ENCODE data around the gene DSTN.

DNA sequence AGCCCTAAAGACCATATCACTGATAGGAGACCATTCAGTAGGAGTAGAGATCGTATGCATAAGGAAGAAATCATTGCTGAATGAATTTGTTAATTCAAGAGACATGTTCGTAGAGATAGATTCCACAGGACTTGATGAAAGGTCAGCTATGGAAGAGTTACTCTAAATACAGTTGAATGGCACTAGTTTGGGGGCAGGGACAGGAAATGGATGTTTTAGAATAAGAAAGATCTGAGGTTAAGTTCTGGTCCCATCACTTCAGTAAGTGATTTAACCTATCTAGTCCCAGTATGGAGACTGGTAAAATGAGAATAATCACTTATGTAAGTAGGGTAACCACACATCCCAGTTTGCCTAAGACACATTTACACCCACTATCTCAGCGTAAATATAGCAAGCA, 35.8 kb upstream of the DSTN start:
- TF ChIP-seq RFX5 (IDR thresholded peaks at IDR 0.05; ENCODE audit: low read depth, low read length), result no peak
- TF ChIP-seq, protein P1, sequence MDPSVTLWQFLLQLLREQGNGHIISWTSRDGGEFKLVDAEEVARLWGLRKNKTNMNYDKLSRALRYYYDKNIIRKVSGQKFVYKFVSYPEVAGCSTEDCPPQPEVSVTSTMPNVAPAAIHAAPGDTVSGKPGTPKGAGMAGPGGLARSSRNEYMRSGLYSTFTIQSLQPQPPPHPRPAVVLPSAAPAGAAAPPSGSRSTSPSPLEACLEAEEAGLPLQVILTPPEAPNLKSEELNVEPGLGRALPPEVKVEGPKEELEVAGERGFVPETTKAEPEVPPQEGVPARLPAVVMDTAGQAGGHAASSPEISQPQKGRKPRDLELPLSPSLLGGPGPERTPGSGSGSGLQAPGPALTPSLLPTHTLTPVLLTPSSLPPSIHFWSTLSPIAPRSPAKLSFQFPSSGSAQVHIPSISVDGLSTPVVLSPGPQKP (IDR thresholded peaks at IDR 0.05; ENCODE audit: borderline replicate concordance, low read depth, low read length), result no peak
- TF ChIP-seq, protein P2, sequence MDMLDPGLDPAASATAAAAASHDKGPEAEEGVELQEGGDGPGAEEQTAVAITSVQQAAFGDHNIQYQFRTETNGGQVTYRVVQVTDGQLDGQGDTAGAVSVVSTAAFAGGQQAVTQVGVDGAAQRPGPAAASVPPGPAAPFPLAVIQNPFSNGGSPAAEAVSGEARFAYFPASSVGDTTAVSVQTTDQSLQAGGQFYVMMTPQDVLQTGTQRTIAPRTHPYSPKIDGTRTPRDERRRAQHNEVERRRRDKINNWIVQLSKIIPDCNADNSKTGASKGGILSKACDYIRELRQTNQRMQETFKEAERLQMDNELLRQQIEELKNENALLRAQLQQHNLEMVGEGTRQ (IDR thresholded peaks at IDR 0.05; ENCODE audit: low read depth, low read length), result no peak
- TF ChIP-seq, protein P3, sequence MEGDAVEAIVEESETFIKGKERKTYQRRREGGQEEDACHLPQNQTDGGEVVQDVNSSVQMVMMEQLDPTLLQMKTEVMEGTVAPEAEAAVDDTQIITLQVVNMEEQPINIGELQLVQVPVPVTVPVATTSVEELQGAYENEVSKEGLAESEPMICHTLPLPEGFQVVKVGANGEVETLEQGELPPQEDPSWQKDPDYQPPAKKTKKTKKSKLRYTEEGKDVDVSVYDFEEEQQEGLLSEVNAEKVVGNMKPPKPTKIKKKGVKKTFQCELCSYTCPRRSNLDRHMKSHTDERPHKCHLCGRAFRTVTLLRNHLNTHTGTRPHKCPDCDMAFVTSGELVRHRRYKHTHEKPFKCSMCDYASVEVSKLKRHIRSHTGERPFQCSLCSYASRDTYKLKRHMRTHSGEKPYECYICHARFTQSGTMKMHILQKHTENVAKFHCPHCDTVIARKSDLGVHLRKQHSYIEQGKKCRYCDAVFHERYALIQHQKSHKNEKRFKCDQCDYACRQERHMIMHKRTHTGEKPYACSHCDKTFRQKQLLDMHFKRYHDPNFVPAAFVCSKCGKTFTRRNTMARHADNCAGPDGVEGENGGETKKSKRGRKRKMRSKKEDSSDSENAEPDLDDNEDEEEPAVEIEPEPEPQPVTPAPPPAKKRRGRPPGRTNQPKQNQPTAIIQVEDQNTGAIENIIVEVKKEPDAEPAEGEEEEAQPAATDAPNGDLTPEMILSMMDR (conservative IDR thresholded peaks at IDR 0.05; ENCODE audit: low read depth, low read length), result no peak
- TF ChIP-seq POLR2A (IDR thresholded peaks at IDR 0.05; ENCODE audit: low read depth, low read length), result no peak
- no peak for TF ChIP-seq RCOR1 (IDR thresholded peaks at IDR 0.05; ENCODE audit: insufficient replicate concordance, low read length)
- TF ChIP-seq MAFK (IDR thresholded peaks at IDR 0.05; ENCODE audit: low read depth, low read length), result no peak
- TF ChIP-seq RAD21 (IDR thresholded peaks at IDR 0.05; ENCODE audit: low read length), result no peak
- no peak for TF ChIP-seq FOS (IDR thresholded peaks at IDR 0.05; ENCODE audit: low read depth, low read length)
- no peak for TF ChIP-seq MAZ (IDR thresholded peaks at IDR 0.05; ENCODE audit: borderline replicate concordance, low read depth, low read length)
- no peak for TF ChIP-seq BHLHE40 (IDR thresholded peaks at IDR 0.05; ENCODE audit: low read depth, low read length)
- no peak for TF ChIP-seq SMC3 (IDR thresholded peaks at IDR 0.05; ENCODE audit: low read depth, low read length)
- TF ChIP-seq CEBPB (IDR thresholded peaks at IDR 0.05; ENCODE audit: low read depth, low read length), result no peak
- no peak for TF ChIP-seq NFE2L2 (IDR thresholded peaks at IDR 0.05; ENCODE audit: low read depth, low read length)
